Neural cell (in vitro differentiated cells): Measurements from ENCODE around the gene ARHGEF26. TPM values are rescaled to one million over a fixed set of nuclear protein-coding genes. Genes with fewer than 3 reads are reported as not detected.

ENCODE experiments used
- H2AFZ ChIP-seq: fragments of 200-600, 300-800 bp; sonication (generic), shearing (Covaris generic); 2 replicates; pipeline ENCODE4 v1.6.0; 2014; ENCODE audit warnings: low read depth, mild to moderate bottlenecking, antibody characterized with exemption, low read length, moderate library complexity
- H3F3A ChIP-seq: fragments of 200-600 bp; shearing (Covaris generic); 2 replicates; pipeline ENCODE4 v1.6.1; 2016; ENCODE audit warnings: mild to moderate bottlenecking, moderate library complexity, mixed read lengths, antibody characterized with exemption, low read length; ENCODE audit not compliant: insufficient read depth, poor library complexity, severe bottlenecking
- H3K27ac ChIP-seq: fragments of 200-600, 300-800 bp; sonication (generic), shearing (Covaris generic); 2 replicates; pipeline ENCODE4 v1.5.1; 2014; ENCODE audit warnings: mild to moderate bottlenecking, low read length, moderate library complexity
- H3K27me3 ChIP-seq: fragments of 300-800, 200-600 bp; sonication (generic), shearing (Covaris generic); 2 replicates; pipeline ENCODE4 v1.6.0; 2014; ENCODE audit warnings: mild to moderate bottlenecking, low read depth, low read length, moderate library complexity; ENCODE audit not compliant: insufficient read depth
- H3K36me3 ChIP-seq: fragments of 300-800, 200-600 bp; sonication (generic), shearing (Covaris generic); 2 replicates; pipeline ENCODE4 v1.5.1; 2014; ENCODE audit warnings: mild to moderate bottlenecking, antibody characterized with exemption, low read length, moderate library complexity; ENCODE audit not compliant: insufficient read depth
- H3K4me2 ChIP-seq: fragments of 300-800, 200-600 bp; sonication (generic), shearing (Covaris generic); 2 replicates; pipeline ENCODE4 v1.6.0; 2014; ENCODE audit warnings: mild to moderate bottlenecking, low read length
- H3K4me3 ChIP-seq: fragments of 300-800, 200-600 bp; sonication (generic), shearing (Covaris generic); 2 replicates; pipeline ENCODE4 v1.5.1; 2014; ENCODE audit warnings: mild to moderate bottlenecking, low read length, moderate library complexity
- H3K79me2 ChIP-seq: fragments of 200-600 bp; shearing (Covaris generic); replicated peaks from 2 replicates; pipeline ENCODE4 v1.6.0; 2014; ENCODE audit warnings: mild to moderate bottlenecking, low read length, moderate library complexity; ENCODE audit not compliant: insufficient read depth
- H3K9ac ChIP-seq: fragments of 300-800, 200-600 bp; sonication (generic), shearing (Covaris generic); 2 replicates; pipeline ENCODE4 v1.6.1; 2016; ENCODE audit warnings: mild to moderate bottlenecking, low read length, mixed read lengths
- H3K9me2 ChIP-seq: fragments of 200-600 bp; shearing (Covaris generic); 2 replicates; pipeline ENCODE4 v1.6.1; 2016; ENCODE audit warnings: mild to moderate bottlenecking, low read length, mixed read lengths; ENCODE audit not compliant: insufficient read depth
- H3K9me3 ChIP-seq: fragments of 200-600, 300-800 bp; sonication (generic), shearing (Covaris generic); 2 replicates; pipeline ENCODE4 v1.6.1; 2016; ENCODE audit warnings: mild to moderate bottlenecking, mixed run types, low read length, moderate library complexity, mixed read lengths
- H4K20me1 ChIP-seq: fragments of 200-600 bp; shearing (Covaris generic); 2 replicates; pipeline ENCODE4 v1.6.1; 2016; ENCODE audit warnings: mild to moderate bottlenecking, mixed run types; ENCODE audit not compliant: insufficient read depth
- CTCF ChIP-seq: fragments of 450-650 bp; IDR thresholded peaks from 2 replicates; pipeline ENCODE4 v1.5.1; 2014; ENCODE audit warnings: antibody characterized with exemption, mild to moderate bottlenecking, moderate library complexity; ENCODE audit not compliant: poor library complexity, severe bottlenecking
- EP300 ChIP-seq: fragments of 450-650 bp; conservative IDR thresholded peaks from 2 replicates; pipeline ENCODE4 v1.6.1; 2014; ENCODE audit warnings: antibody characterized with exemption, mild to moderate bottlenecking, moderate library complexity; ENCODE audit not compliant: poor library complexity, severe bottlenecking
- EZH2 ChIP-seq: fragments of 200-600, 300-800 bp; shearing (Covaris generic), sonication (generic); IDR thresholded peaks from 2 replicates; pipeline ENCODE4 v1.6.1; 2014; ENCODE audit warnings: antibody characterized with exemption, low read length, borderline replicate concordance, mild to moderate bottlenecking; ENCODE audit not compliant: insufficient read depth, poor library complexity, severe bottlenecking
- MXI1 ChIP-seq: fragments of 450-650 bp; conservative IDR thresholded peaks from 2 replicates; pipeline ENCODE4 v1.6.1; 2014; ENCODE audit warnings: antibody characterized with exemption, mild to moderate bottlenecking; ENCODE audit not compliant: poor library complexity, severe bottlenecking
- POLR2AphosphoS5 ChIP-seq: IDR thresholded peaks from 2 replicates; pipeline ENCODE4 v1.6.1; 2012
- RAD21 ChIP-seq: fragments of 450-650 bp; conservative IDR thresholded peaks from 2 replicates; pipeline ENCODE4 v1.6.1; 2014; ENCODE audit warnings: antibody characterized with exemption, mild to moderate bottlenecking, moderate library complexity
- REST ChIP-seq: IDR thresholded peaks from 2 replicates; pipeline ENCODE4 v1.6.1; 2012; ENCODE audit warnings: borderline replicate concordance
- SMC3 ChIP-seq: fragments of 450-650 bp; conservative IDR thresholded peaks from 2 replicates; pipeline ENCODE4 v1.6.1; 2014; ENCODE audit warnings: antibody characterized with exemption, mild to moderate bottlenecking, moderate library complexity; ENCODE audit not compliant: poor library complexity
- TAF1 ChIP-seq: IDR thresholded peaks from 2 replicates; pipeline ENCODE4 v1.6.1; 2012; ENCODE audit warnings: low read depth
- polyA plus RNA-seq: library from polyadenylated mRNA; depleted of rRNA; stranded (reverse); fragments of >200 nt; gene quantifications from 2 replicates; pipeline ENCODE4 v1.2.3, GENCODE V29; 2014

ARHGEF26 gene
- polyA plus RNA-seq, 1 donor from 2014 or later = 5.7 TPM

- H3K27ac ChIP-seq = no peak overlapping the region
- no peak overlapping the region for H3K4me3 ChIP-seq
- no peak overlapping the region for H3K9ac ChIP-seq
- no peaks in the 10 kb centered on the region for H4K20me1 ChIP-seq
- no peaks in the 10 kb centered on the region for H3K9me2 ChIP-seq
- no peaks in the 10 kb centered on the region for H3K27me3 ChIP-seq
- no peaks in the 10 kb centered on the region for H3F3A ChIP-seq
- no peaks in the 10 kb centered on the region for H3K79me2 ChIP-seq
- H2AFZ ChIP-seq = no peak overlapping the region
- H3K9me3 ChIP-seq = no peaks in the 10 kb centered on the region
- H3K4me2 ChIP-seq = no peak overlapping the region
- H3K36me3 ChIP-seq = no peaks in the 10 kb centered on the region
- TF ChIP-seq POLR2AphosphoS5 = no peak
- TF ChIP-seq CTCF = no peak
- no peak for TF ChIP-seq RAD21
- TF ChIP-seq MXI1 = no peak
- no peak for TF ChIP-seq SMC3
- TF ChIP-seq TAF1 = no peak
- TF ChIP-seq EZH2 = no peak
- TF ChIP-seq EP300 = no peak
- no peak for TF ChIP-seq REST
Observed at GRCh38 chr3:154102225-154102624, 19.0 kb upstream of the ARHGEF26 start.

GRCh38 chr3:154105218-154105975 lies 15.8 kb upstream of the ARHGEF26 start:
- Histone ChIP-seq H3K4me2 (no peak overlapping the region), H2AFZ (no peak overlapping the region), H3K36me3 (no peaks in the 10 kb centered on the region), H3K27me3 (no peaks in the 10 kb centered on the region), H3K4me3 (no peak overlapping the region), H3F3A (no peaks in the 10 kb centered on the region), H3K79me2 (no peaks in the 10 kb centered on the region), H3K27ac (no peak overlapping the region), H3K9me2 (no peaks in the 10 kb centered on the region), H4K20me1 (no peaks in the 10 kb centered on the region), H3K9ac (no peak overlapping the region), H3K9me3 (no peaks in the 10 kb centered on the region)
- no peak for TF ChIP-seq MXI1
- TF ChIP-seq TAF1 = no peak
- TF ChIP-seq SMC3 = no peak
- TF ChIP-seq REST = no peak
- no peak for TF ChIP-seq EP300
- no peak for TF ChIP-seq CTCF
- TF ChIP-seq RAD21 = no peak
- no peak for TF ChIP-seq POLR2AphosphoS5
- TF ChIP-seq EZH2 = no peak
